ENCODE data around the gene MEIS1.
"Not testable (repeated sequence)": the region's sequence is repeated elsewhere in the genome, so short reads cannot be mapped to it uniquely, and the experiment has no call there.

MEIS1 gene

GRCh38 chr2:66467718-66468117 lies 32.8 kb downstream of the MEIS1 start:
- DNase-seq (ENCODE audit: low spot score): no peak

GRCh38 chr2:66469214-66469902 lies 34.4 kb downstream of the MEIS1 start:
- DNase-seq (ENCODE audit: low spot score): no peak

- no peak for DNase-seq (ENCODE audit: low spot score)
Measured at GRCh38 chr2:66470199-66470598, 35.3 kb downstream of the MEIS1 start.

GRCh38 chr2:66472225-66472843 lies 37.4 kb downstream of the MEIS1 start:
- no peak for DNase-seq (ENCODE audit: low spot score)

- DNase-seq (ENCODE audit: low spot score): no peak
Measured at GRCh38 chr2:66477135-66477842, 42.4 kb downstream of the MEIS1 start.

- DNase-seq (ENCODE audit: low spot score): no peak
Measured at GRCh38 chr2:66478299-66478698, 43.4 kb downstream of the MEIS1 start.

GRCh38 chr2:66478731-66479316 lies 43.9 kb downstream of the MEIS1 start:
- DNase-seq (ENCODE audit: low spot score): no peak

GRCh38 chr2:66481100-66481549 lies 46.2 kb downstream of the MEIS1 start:
- DNase-seq (ENCODE audit: low spot score): no peak

GRCh38 chr2:66485252-66485651 lies 50.3 kb downstream of the MEIS1 start:
- DNase-seq (ENCODE audit: low spot score): not testable (repeated sequence)

- DNase-seq (ENCODE audit: low spot score): no peak
Measured at GRCh38 chr2:66488946-66489345, 54.0 kb downstream of the MEIS1 start.

GRCh38 chr2:66489436-66489835 lies 54.5 kb downstream of the MEIS1 start:
- DNase-seq (ENCODE audit: low spot score): no peak

GRCh38 chr2:66490588-66491001 lies 55.7 kb downstream of the MEIS1 start:
- DNase-seq (ENCODE audit: low spot score): no peak

GRCh38 chr2:66494708-66495107 lies 59.8 kb downstream of the MEIS1 start:
- no peak for DNase-seq (ENCODE audit: low spot score)

GRCh38 chr2:66495788-66496640 lies 61.1 kb downstream of the MEIS1 start:
- DNase-seq (ENCODE audit: low spot score): no peak

GRCh38 chr2:66496670-66497420 lies 61.9 kb downstream of the MEIS1 start:
- DNase-seq (ENCODE audit: low spot score): no peak

GRCh38 chr2:66497431-66498288 lies 62.7 kb downstream of the MEIS1 start:
- no peak for DNase-seq (ENCODE audit: low spot score)

GRCh38 chr2:66498289-66498975 lies 63.5 kb downstream of the MEIS1 start:
- DNase-seq (ENCODE audit: low spot score): no peak

GRCh38 chr2:66501267-66501666 lies 66.3 kb downstream of the MEIS1 start:
- DNase-seq (ENCODE audit: low spot score): no peak

GRCh38 chr2:66506265-66506664 lies 71.3 kb downstream of the MEIS1 start:
- DNase-seq (ENCODE audit: low spot score): no peak
